Sciatic nerve (tissue), 2 donors: ENCODE measurements around the gene PSMB5. TPM values are rescaled to one million over a fixed set of nuclear protein-coding genes. Genes with fewer than 3 reads are reported as not detected.
A peak's percentile ranks its signal among the peaks of the same experiment; 100 is the strongest.

Source experiments
- ATAC-seq: fragments of 200-7000 bp; cut with Tn5 transposase; one replicate; pipeline ENCODE4 v1.9.1; 2020; ENCODE audit warnings: mild to moderate bottlenecking, moderate library complexity
- DNase-seq: peaks from one replicate; pipeline ENCODE4 v3.0.0-alpha.2; 2020; ENCODE audit warnings: low spot score
- intact Hi-C: fragments of 100-400 bp; cut with DNase I; formaldehyde crosslinking; loops from one replicate; pipeline ENCODE4 v1.14.2; 2022
- total RNA-seq: library from RNA; stranded (reverse); fragmentation: NEBNext Ultra II Directional; extraction: Animal tissue kit (Norgen Biotek cat#: 25700); gene quantifications from one replicate; pipeline ENCODE4 v1.2.1, GENCODE V29; 2021
- donor health status: DM: no; HTN: no; CAD: no.
- donor health status: DM: no; HTN: no; CAD: no.

PSMB5 gene
- total RNA-seq, 1 donor from 2014 or later = 70.1 TPM

DNA sequence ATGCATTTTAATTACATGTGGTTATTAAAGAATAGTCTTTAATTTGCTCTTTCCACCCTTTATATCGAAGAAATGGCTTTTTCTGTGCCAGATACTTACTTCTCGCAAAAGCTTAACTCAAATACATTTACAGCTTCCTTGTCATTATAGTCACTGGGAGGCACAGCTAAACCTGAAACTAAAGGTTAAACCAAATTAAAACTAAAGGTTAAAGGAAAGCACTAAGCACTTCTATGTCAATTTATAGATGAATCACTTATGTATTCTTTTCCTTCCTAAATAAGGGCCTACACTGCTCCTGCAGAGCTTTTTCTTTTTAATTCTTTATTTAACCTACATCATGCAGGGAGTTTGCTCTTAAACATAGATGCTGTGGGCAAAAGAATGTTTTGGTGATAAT is 33.8 kb downstream of the PSMB5 start:
- intact Hi-C loops = no loop called here
- ATAC-seq (no peak), DNase-seq (no peak)

- DNase-seq (no peak), ATAC-seq (no peak)
- intact Hi-C loops = no loop called here
These were observed 36.2 kb downstream of the PSMB5 start for GRCh38 chr14:22998329-22999012.

GRCh38 chr14:22997676-22998323 is 36.9 kb downstream of the PSMB5 start:
- no peak for DNase-seq
- intact Hi-C loops = no loop called here
- no peak for ATAC-seq

GRCh38 chr14:22996768-22997654 is 37.7 kb downstream of the PSMB5 start:
- intact Hi-C loops = no loop called here
- ATAC-seq (no peak), DNase-seq (no peak)

- no peak for DNase-seq
- intact Hi-C loops = no loop called here
- ATAC-seq = no peak
These were observed 38.6 kb downstream of the PSMB5 start for GRCh38 chr14:22995889-22996625.

GRCh38 chr14:22994762-22995275 is 39.9 kb downstream of the PSMB5 start:
- intact Hi-C loops = no loop called here
- ATAC-seq (peak; percentile 87), DNase-seq (no peak)

GRCh38 chr14:22993517-22993916 is 41.2 kb downstream of the PSMB5 start:
- intact Hi-C loops = no loop called here
- DNase-seq (no peak), ATAC-seq (no peak)

GRCh38 chr14:22991852-22992251 is 42.8 kb downstream of the PSMB5 start:
- no peak for ATAC-seq
- no peak for DNase-seq
- intact Hi-C loops = no loop called here

GRCh38 chr14:22987291-22987690 is 47.4 kb downstream of the PSMB5 start:
- no peak for ATAC-seq
- intact Hi-C loops = loop anchor here (2.0 kb wide), 1 partner anchor 70 kb away; the partner anchor contains the start of gene CDH24
- no peak for DNase-seq

DNA sequence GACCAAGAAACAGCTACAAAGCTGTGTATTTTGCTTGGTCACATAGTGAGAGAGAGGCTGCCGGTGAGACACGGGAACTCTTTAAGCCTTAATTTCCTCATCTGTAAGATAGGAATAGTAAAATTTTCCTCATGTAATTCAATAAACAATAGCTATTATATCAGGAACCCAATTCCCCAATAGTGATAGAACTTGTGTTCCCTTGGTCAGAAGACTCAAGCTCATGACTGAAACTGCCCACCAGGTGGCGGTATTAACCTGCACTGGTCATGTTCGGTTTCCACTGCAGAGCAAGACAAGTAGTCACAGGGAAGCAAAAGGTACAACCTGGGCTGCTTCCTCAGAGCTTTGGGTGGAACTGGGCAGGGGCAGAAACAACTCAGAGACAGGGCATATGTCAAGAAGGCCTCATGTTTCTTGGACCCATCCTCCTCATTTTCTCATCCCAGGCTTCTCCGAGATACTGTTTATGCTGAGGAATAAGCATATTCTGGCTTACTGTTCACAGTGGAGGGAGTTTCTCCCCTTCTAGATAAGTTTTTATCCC is 48.1 kb downstream of the PSMB5 start:
- intact Hi-C loops = loop anchor here (2.0 kb wide), 1 partner anchor 70 kb away; the partner anchor contains the start of gene CDH24
- DNase-seq (peak; percentile 94), ATAC-seq (peak; percentile 58)

DNA sequence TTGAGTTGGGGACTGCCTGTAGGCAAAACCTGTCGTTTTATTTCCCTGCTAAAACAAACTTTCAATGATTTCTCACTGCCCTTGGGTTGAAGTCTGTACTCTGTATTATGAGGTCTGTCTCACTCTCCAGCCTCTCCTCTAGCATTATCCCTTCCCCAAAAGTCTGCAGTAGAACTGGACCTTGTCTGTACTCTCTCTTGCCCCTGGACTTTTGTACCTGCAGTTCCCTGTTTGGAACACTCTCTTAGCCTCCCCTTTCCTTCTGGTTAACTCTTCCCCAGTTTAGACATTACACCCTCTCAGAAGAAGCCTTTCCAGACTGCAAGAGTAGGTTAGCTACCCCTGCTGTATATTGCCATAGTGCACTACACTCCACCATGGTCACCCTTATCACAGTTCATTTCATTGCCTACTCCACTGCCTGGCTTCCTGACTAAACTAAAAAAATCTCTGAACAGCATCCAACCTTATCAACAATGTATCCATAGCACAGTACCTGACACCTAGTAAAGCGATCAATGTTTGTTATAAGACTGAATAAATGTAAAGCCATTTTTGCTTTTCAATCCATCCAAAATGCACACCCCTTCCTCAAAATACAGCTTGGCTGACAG is 48.7 kb downstream of the PSMB5 start:
- intact Hi-C loops = loop anchor here (2.0 kb wide), 1 partner anchor 71 kb away; the partner anchor contains the start of gene CDH24
- no peak for ATAC-seq
- no peak for DNase-seq

DNA sequence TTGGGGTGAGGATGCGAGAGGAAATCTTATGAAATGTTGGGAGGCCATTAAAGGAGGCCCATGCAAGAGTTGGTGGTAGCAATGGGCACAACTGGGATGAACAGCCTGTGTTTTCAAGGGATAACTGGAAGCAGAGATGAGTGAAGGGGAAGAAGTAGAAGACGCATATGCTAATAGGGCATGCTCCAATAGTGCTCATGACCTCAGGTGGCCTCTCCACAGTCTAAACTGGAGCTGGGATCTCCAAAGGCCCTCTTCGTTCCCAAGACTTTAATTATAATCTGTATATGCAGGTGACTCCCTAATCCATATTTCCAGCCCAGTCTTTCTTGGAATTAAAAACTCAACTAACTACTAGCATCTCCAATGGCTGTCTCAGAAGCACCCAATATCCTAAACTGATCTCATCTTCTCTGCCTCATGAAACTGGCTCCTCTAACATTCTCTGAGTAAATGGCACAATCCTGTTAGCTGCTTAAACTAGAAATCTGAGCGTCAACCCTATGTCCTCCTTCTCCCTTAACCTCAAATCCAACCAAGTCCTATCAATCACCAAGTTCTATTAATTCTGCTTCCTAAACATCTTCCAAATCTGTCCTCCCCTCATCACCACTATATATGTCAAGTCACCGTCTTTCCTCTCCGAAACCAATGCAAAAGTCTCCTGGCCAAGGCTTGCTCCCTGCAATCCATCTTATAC is 49.6 kb downstream of the PSMB5 start:
- no peak for ATAC-seq
- no peak for DNase-seq
- intact Hi-C loops = no loop called here

DNA sequence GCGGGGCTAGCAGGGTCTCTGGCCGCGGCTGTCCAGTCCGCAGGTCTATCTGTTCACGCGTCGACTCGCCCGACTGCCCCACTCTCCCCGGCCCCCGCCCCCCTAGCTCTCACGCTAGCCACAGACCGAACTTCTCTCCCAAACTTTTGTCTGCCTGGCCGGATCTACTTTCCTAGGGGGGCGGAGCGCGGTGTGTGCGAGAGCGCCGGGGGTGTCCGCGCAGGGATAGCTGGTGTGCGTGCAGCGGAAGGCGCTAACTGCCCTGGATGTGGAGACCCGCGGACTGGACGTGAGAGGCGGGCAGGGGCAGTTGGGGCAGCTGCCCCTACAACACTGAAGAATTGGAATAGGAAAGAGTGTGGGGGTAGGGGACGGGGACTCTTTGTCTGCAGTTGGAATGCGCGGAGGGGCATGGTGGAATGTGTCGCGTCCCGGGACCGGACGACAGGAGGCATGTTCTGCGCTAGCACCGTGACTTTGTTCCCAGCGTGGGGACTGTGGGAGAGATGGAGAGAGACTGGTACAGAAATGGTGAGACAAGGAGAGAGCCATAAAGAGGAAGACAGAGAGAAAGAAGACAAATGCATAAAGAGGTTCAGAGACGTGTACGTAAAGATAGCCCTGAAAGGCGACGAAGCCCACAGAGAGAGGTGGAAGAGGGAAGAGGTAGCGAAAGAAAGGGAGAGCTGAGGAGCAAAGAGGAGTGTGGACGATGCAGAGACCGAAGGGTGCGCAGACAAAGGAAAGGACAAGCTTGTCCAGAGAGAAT is 52.0 kb downstream of the PSMB5 start, which contains the start of gene AJUBA:
AJUBA (minus strand) TSS at position 75 of the 769 bp plus-strand sequence. CDS start 285 bp downstream, outside the sequence.
- ATAC-seq (peak; percentile 92), DNase-seq (peak; percentile 93)
- intact Hi-C loops = loop anchor here (2.0 kb wide), 1 partner anchor 52 kb away; no protein-coding TSS in a partner anchor

DNA sequence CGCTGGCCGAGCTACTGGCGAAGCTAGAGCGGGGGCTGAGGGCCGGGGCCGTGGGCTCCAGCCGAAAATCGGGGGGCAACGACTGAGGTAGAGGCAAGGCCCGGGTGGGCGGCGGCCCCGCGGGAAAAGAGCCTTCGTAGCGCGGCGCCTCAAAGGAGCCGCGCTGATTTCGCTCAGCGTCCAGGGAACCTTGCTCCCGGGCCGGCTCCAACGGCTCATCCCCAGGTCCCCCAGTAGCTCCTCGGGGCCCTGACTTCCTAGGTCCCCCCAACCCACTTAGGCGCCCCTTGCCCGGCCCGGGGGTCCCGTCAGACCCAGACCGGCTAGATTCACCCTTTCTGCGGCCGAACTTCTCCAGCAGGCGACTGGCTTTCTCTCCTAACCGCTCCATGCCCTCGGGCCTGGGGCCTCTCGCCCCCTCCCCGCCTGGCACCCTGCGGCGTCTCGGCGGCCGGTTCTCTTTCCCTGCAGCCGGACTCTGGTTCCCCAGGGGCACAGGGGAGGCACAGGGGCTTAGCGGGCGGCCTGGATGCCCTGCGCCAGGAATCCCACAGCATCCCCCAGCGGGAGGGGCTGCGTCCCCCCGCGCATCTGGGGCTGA is 52.7 kb downstream of the PSMB5 start:
- DNase-seq = peak; percentile 66
- peak; percentile 1 for ATAC-seq
- intact Hi-C loops = loop anchor here (2.0 kb wide), 1 partner anchor 51 kb away; no protein-coding TSS in a partner anchor

DNA sequence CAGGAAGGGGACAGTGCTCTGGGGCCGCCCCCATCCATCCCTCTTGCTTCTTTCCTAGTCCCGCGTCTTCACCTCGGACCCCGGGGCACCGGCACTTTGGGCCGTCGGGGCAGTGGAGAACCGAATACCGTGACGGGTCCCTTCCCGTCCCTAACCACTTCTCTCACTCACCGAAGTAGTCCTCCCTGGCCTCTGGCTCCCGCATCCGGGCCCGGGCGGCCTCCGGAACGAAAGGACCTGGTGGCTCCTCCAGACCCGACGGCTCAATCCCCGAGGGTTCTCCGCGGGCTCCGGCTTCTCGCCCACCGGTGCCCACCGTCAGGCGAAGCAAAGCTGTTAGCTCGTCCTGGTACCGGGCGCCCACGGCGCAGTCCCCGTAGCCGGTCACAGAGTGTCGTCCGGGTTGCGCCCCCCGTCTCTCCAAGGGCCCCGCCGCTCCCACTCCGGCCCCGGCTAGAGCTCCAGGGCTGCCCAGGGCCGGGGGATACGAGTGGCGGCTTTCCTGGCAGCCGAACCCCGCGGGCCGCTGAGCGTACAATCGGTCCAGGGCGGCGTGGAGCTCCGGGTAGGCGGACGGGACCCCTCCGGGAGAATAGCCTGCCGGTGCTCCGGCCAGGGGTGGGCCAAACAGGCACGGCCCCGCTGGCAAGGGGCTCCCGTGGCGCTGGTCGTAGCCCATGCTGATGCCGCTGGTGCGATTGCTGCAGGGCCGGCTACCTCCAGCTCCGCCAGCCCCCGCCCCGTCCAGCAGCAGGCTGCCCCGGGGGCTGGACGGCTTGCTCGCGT is 53.4 kb downstream of the PSMB5 start:
- intact Hi-C loops = no loop called here
- ATAC-seq (peak; percentile 2), DNase-seq (no peak)
